Measurements from ENCODE around the gene MTMR2. TPM values are rescaled to one million over a fixed set of nuclear protein-coding genes. Genes with fewer than 3 reads are reported as not detected.

MTMR2 gene
- total and polyA plus RNA-seq, 2 experiments from 2014 or later = 26.6 to 52.6 TPM

GRCh38 chr11:95939091-95939490 lies 15.2 kb upstream of the MTMR2 start:
- ATAC-seq = no peak
- Histone ChIP-seq H3K4me3 (no peak overlapping the region), H3K79me2 (replicated peaks; ENCODE audit: insufficient read depth) (no peaks in the 10 kb centered on the region), H3K27ac (ENCODE audit: low read depth) (no peak overlapping the region), H4K20me1 (replicated peaks; ENCODE audit: insufficient read depth) (no peaks in the 10 kb centered on the region), H3K27me3 (ENCODE audit: insufficient read depth) (no peaks in the 10 kb centered on the region), H3F3A (replicated peaks; ENCODE audit: low read depth) (no peaks in the 10 kb centered on the region), H3K36me3 (ENCODE audit: insufficient read depth) (peaks cover 3% of the 10 kb centered on the region), H2AFZ (no peak overlapping the region), H3K9me2 (ENCODE audit: insufficient read depth) (no peaks in the 10 kb centered on the region), H3K4me2 (no peak overlapping the region), H3K4me1 (ENCODE audit: insufficient read depth) (no peaks in the 10 kb centered on the region)
- no peak for TF ChIP-seq STAT1 (IDR thresholded peaks at IDR 0.05; ENCODE audit: unreplicated experiment)
- TF ChIP-seq REST (IDR thresholded peaks at IDR 0.05; ENCODE audit: unreplicated experiment) = no peak
- no peak for TF ChIP-seq EZH2 (IDR thresholded peaks at IDR 0.05; ENCODE audit: low read depth, unreplicated experiment)
- H3K9me3 Mint-ChIP-seq = peaks cover 15% of the 10 kb centered on the region
- H3K27me3 Mint-ChIP-seq (ENCODE audit: insufficient read depth, low read depth, poor library complexity) = no peaks in the 10 kb centered on the region
- DNase-seq (ENCODE audit: low spot score) = no peak
- H3K36me3 Mint-ChIP-seq (ENCODE audit: low read depth) = peaks cover 4% of the 10 kb centered on the region; the same call in 2 of the 3 replicates
- no peaks in the 10 kb centered on the region for H3K4me1 Mint-ChIP-seq
- no peak overlapping the region for H3K4me3 Mint-ChIP-seq
- H3K27ac Mint-ChIP-seq = no peak overlapping the region

- H3K4me1 Mint-ChIP-seq = no peaks in the 10 kb centered on the region
- Histone ChIP-seq H3K36me3 (ENCODE audit: insufficient read depth) (no peaks in the 10 kb centered on the region), H2AFZ (no peak overlapping the region), H4K20me1 (replicated peaks; ENCODE audit: insufficient read depth) (no peaks in the 10 kb centered on the region), H3K79me2 (replicated peaks; ENCODE audit: insufficient read depth) (no peaks in the 10 kb centered on the region), H3F3A (replicated peaks; ENCODE audit: low read depth) (no peaks in the 10 kb centered on the region), H3K27ac (ENCODE audit: low read depth) (no peak overlapping the region), H3K4me3 (no peak overlapping the region), H3K27me3 (ENCODE audit: insufficient read depth) (no peaks in the 10 kb centered on the region), H3K4me1 (ENCODE audit: insufficient read depth) (no peaks in the 10 kb centered on the region), H3K9me2 (ENCODE audit: insufficient read depth) (no peaks in the 10 kb centered on the region), H3K4me2 (no peak overlapping the region)
- DNase-seq (ENCODE audit: low spot score) (no peak), ATAC-seq (no peak)
- H3K9me3 Mint-ChIP-seq = peaks cover 3% of the 10 kb centered on the region; the same call in 1 of the 3 replicates
- no peaks in the 10 kb centered on the region for H3K27me3 Mint-ChIP-seq (ENCODE audit: insufficient read depth, low read depth, poor library complexity)
- no peak overlapping the region for H3K27ac Mint-ChIP-seq
- no peaks in the 10 kb centered on the region for H3K36me3 Mint-ChIP-seq (ENCODE audit: low read depth)
- no peak overlapping the region for H3K4me3 Mint-ChIP-seq
- TF ChIP-seq ZNF114 (CRISPR knock-in tag; IDR thresholded peaks at IDR 0.05) (no peak), CTCF (conservative IDR thresholded peaks at IDR 0.05; ENCODE audit: low read depth in 2 of 2) (no peak), EZH2 (IDR thresholded peaks at IDR 0.05; ENCODE audit: low read depth, unreplicated experiment) (no peak), NANOG (IDR thresholded peaks at IDR 0.05; ENCODE audit: borderline replicate concordance) (no peak), ZNF462 (CRISPR knock-in tag; IDR thresholded peaks at IDR 0.05) (no peak), ZNF331 (CRISPR knock-in tag; IDR thresholded peaks at IDR 0.05; ENCODE audit: low read depth) (no peak), JUNB (IDR thresholded peaks at IDR 0.05; ENCODE audit: unreplicated experiment) (no peak), POLR2AphosphoS5 (IDR thresholded peaks at IDR 0.05; ENCODE audit: low read depth) (no peak)
These were observed 13.5 kb upstream of the MTMR2 start for GRCh38 chr11:95937358-95937757.

Data from GM23338 (cell line).